Measurements from ENCODE around the gene ZNF90. TPM values are rescaled to one million over a fixed set of nuclear protein-coding genes. Genes with fewer than 3 reads are reported as not detected.
"Not testable (repeated sequence)": the region's sequence is repeated elsewhere in the genome, so short reads cannot be mapped to it uniquely, and the experiment has no call there.

The ZNF90 gene
- total RNA-seq, 2 donors from 2014 or later: 2.4 to 12.7 TPM

DNA sequence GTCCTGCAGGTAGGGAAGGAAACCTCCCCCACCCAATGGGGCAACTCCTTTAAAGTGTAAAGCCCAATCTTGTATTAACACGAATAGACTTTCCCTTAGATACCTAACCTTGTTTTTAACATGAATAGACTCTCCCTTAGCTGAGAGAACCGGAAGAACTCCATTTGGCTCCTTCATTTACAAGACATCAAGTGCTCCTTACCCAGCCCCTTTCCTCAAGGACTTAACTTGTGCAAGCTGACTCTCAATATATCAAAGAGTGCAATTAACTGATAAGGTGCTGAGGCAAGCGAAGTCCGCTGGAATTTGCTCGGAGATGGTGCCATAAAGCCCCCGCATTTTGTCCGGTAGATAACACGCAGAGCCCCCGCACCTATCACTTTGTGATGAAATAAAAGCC is 9.9 kb upstream of the ZNF90 start:
- ATAC-seq (ENCODE audit: insufficient number of reproducible peaks, low FRiP score, low read depth): no peak

DNA sequence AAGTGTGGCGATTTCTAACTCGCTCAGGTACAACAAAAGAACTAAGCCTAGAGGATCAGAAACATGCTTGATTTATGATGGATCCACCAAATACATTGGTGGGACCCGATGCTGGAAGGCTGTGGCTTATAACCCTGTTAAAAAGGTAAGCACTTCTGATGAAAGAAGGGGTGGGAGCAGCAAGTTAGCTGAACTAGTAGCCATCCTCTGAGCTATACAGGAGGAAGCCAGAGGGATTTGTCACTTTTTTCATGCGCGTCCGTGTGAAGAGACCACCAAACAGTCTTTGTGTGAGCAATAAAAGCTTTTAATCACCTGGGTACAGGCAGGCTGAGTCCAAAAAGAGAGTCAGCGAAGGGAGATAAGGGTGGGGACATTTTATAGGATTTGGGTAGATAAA is 9.2 kb upstream of the ZNF90 start:
- H3K27ac ChIP-seq; H3K4me1 ChIP-seq (ENCODE audit: control insufficient read depth in 1 of 2, low read depth in 2 of 2); H3K36me3 ChIP-seq; H3K9me3 ChIP-seq; ATAC-seq (ENCODE audit: insufficient number of reproducible peaks, low FRiP score, low read depth); H3K4me3 ChIP-seq; H3K27me3 ChIP-seq (replicated peaks; ENCODE audit: insufficient read depth); DNase-seq (ENCODE audit: low spot score): not testable (repeated sequence)

More for the DNA sequence above, 9.9 kb upstream of the ZNF90 start:
- DNase-seq (ENCODE audit: low spot score): no peak
- TF ChIP-seq, protein P1, sequence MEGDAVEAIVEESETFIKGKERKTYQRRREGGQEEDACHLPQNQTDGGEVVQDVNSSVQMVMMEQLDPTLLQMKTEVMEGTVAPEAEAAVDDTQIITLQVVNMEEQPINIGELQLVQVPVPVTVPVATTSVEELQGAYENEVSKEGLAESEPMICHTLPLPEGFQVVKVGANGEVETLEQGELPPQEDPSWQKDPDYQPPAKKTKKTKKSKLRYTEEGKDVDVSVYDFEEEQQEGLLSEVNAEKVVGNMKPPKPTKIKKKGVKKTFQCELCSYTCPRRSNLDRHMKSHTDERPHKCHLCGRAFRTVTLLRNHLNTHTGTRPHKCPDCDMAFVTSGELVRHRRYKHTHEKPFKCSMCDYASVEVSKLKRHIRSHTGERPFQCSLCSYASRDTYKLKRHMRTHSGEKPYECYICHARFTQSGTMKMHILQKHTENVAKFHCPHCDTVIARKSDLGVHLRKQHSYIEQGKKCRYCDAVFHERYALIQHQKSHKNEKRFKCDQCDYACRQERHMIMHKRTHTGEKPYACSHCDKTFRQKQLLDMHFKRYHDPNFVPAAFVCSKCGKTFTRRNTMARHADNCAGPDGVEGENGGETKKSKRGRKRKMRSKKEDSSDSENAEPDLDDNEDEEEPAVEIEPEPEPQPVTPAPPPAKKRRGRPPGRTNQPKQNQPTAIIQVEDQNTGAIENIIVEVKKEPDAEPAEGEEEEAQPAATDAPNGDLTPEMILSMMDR (IDR thresholded peaks at IDR 0.05): no peak
- no peaks in the 10 kb centered on the region for H3K27me3 ChIP-seq (replicated peaks; ENCODE audit: insufficient read depth)
- H3K4me1 ChIP-seq (ENCODE audit: control insufficient read depth in 1 of 2, low read depth in 2 of 2): no peaks in the 10 kb centered on the region
- H3K27ac ChIP-seq: no peak overlapping the region
- H3K36me3 ChIP-seq: no peaks in the 10 kb centered on the region
- H3K4me3 ChIP-seq: no peak overlapping the region
- no peaks in the 10 kb centered on the region for H3K9me3 ChIP-seq

DNA sequence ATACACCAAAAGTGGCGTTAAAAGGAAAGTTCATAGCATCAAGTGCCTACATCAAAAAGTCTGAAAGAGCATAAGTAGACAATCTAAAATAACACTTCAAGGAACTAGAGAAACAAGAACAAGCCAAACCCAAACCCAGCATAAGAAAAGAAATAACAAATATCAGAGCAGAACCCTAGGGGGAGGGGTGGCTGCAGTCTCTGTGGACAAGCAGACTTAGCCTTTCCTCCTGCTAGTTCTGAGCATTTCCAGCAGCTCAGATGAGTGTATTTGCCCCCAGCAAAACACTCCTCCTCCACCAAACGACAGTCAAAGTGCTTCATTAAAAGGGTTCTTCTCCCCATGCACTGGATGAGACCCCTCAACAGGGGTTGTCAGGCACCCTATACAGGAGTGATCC is 7.1 kb upstream of the ZNF90 start:
- Histone ChIP-seq H3K4me1 (ENCODE audit: control insufficient read depth in 1 of 2, low read depth in 2 of 2) (no peaks in the 10 kb centered on the region), H3K4me3 (no peak overlapping the region), H3K9me3 (no peaks in the 10 kb centered on the region), H3K36me3 (no peaks in the 10 kb centered on the region), H3K27me3 (replicated peaks; ENCODE audit: insufficient read depth) (no peaks in the 10 kb centered on the region), H3K27ac (no peak overlapping the region)
- TF ChIP-seq, protein P1 (IDR thresholded peaks at IDR 0.05): no peak
- ATAC-seq (ENCODE audit: insufficient number of reproducible peaks, low FRiP score, low read depth) (no peak), DNase-seq (ENCODE audit: low spot score) (no peak)

DNA sequence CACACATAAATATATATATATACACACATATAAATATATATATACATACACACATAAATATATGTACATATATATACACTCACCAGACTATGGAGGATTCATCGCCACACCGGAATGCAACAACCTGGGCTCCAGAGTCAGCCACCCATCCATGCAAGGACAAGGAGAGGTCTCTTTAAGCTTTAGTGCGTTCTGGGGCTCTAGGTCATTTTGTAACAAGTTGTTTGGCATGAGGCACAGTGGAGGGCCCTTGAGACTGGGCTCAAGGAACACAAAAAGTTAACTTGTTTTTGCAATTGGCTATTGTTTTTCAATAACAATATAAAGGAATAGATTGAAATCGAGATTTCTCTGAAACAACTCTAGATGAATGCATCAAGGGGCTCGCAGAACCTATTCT is 4.9 kb upstream of the ZNF90 start:
- no peak for DNase-seq (ENCODE audit: low spot score)
- ATAC-seq (ENCODE audit: insufficient number of reproducible peaks, low FRiP score, low read depth): no peak
- Histone ChIP-seq H3K4me3 (no peak overlapping the region), H3K9me3 (no peaks in the 10 kb centered on the region), H3K36me3 (no peaks in the 10 kb centered on the region), H3K27me3 (replicated peaks; ENCODE audit: insufficient read depth) (no peaks in the 10 kb centered on the region), H3K27ac (no peak overlapping the region), H3K4me1 (ENCODE audit: control insufficient read depth in 1 of 2, low read depth in 2 of 2) (no peaks in the 10 kb centered on the region)
- TF ChIP-seq, protein P1 (IDR thresholded peaks at IDR 0.05): no peak

DNA sequence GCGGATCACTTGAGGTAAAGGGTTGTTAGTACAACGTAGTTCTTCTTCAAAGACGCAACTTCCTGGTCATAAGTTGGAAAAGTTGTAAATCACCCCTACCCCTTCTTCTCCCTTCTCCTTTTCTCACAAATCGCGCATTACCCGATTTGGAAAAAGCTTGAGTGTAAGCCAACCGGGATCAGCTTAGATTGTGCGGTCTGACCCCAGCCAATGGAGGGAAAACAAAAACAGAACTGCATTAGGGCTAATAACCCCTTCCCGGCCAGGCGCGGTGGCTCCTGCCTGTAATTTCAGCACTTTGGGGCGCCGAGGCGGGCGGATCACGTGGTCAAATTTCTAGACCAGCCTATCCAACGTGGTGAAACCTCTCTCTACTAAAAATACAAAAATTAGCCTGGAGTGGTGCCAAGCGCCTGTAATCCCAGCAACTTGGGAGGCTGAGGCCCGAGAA is 806 bp downstream of the ZNF90 start:
- Histone ChIP-seq H3K4me3 (peak overlapping the region; percentile 73), H3K36me3 (no peaks in the 10 kb centered on the region), H3K9me3 (no peaks in the 10 kb centered on the region), H3K27ac (peak overlapping the region; percentile 19 to 47), H3K27me3 (replicated peaks; ENCODE audit: insufficient read depth) (no peaks in the 10 kb centered on the region), H3K4me1 (ENCODE audit: control insufficient read depth in 1 of 2, low read depth in 2 of 2) (peaks cover 3 to 12% of the 10 kb centered on the region in 2 donors)
- TF ChIP-seq, protein P1 (IDR thresholded peaks at IDR 0.05): no peak
- DNase-seq (ENCODE audit: low spot score) (no peak), ATAC-seq (ENCODE audit: insufficient number of reproducible peaks, low FRiP score, low read depth) (peak; percentile 22)

DNA sequence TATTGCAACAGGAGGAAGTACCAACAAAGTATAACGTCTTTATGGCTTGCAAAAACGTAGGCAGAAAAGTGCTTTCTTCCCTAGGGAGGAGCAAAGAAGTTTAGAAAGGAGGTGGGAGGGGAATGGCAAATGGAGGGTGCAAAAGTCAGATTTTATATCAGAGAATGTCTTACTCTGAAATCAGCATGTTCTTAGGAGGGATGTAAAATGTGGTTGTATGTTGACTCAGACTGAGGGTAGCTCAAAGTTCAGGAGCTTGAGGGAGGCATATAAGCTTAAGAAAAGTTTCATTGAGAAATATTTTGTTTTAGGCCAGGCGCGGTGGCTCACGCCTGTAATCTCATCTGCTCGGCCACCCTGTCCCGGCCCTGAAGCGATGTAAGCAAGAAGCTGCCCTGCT is 1.7 kb downstream of the ZNF90 start:
- no peak overlapping the region for H3K27ac ChIP-seq
- DNase-seq (ENCODE audit: low spot score) (no peak), ATAC-seq (ENCODE audit: insufficient number of reproducible peaks, low FRiP score, low read depth) (no peak)
- peaks cover 3 to 12% of the 10 kb centered on the region in 2 donors for H3K4me1 ChIP-seq (ENCODE audit: control insufficient read depth in 1 of 2, low read depth in 2 of 2)
- peak overlapping the region; percentile 73 for H3K4me3 ChIP-seq
- H3K9me3 ChIP-seq: no peaks in the 10 kb centered on the region
- no peaks in the 10 kb centered on the region for H3K27me3 ChIP-seq (replicated peaks; ENCODE audit: insufficient read depth)
- no peaks in the 10 kb centered on the region for H3K36me3 ChIP-seq
- TF ChIP-seq, protein P1 (IDR thresholded peaks at IDR 0.05): no peak

Measured in thoracic aorta (tissue), 2 donors.